Dermis blood vessel endothelial cell (primary cell): Measurements from ENCODE around the gene MTA3. TPM values are rescaled to one million over a fixed set of nuclear protein-coding genes. Genes with fewer than 3 reads are reported as not detected.

ENCODE experiments used
- DNase-seq: peaks from one replicate; pipeline ENCODE4 v3.0.0; 2010
- total RNA-seq: library from RNA; depleted of rRNA; stranded (reverse); fragments of >200 nt; gene quantifications from 2 replicates; pipeline ENCODE4 v1.2.3, GENCODE V29; 2014

Gene MTA3
- total RNA-seq, 1 donor from 2014 or later = 31.0 TPM

DNA sequence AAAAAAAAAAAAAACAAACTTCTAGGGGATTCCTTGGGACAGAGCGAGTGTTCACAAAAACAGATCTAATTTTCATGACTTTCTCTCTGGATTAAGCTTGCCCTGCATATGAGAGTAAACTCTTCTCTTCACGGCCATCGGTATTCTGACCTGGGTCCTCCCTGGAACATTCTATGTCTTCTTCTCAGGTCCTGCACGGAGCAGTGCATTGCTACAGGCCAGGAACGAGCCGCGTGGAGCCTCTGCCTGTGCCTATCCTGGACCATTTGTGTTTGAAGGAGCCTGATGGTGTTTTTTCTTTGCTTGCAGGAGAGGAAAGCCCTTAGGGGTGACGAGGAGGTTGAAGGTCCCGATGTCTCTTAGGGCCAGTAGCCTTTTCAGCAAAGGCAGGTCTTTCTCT lies 197.3 kb downstream of the MTA3 start:
- no peak for DNase-seq

DNA sequence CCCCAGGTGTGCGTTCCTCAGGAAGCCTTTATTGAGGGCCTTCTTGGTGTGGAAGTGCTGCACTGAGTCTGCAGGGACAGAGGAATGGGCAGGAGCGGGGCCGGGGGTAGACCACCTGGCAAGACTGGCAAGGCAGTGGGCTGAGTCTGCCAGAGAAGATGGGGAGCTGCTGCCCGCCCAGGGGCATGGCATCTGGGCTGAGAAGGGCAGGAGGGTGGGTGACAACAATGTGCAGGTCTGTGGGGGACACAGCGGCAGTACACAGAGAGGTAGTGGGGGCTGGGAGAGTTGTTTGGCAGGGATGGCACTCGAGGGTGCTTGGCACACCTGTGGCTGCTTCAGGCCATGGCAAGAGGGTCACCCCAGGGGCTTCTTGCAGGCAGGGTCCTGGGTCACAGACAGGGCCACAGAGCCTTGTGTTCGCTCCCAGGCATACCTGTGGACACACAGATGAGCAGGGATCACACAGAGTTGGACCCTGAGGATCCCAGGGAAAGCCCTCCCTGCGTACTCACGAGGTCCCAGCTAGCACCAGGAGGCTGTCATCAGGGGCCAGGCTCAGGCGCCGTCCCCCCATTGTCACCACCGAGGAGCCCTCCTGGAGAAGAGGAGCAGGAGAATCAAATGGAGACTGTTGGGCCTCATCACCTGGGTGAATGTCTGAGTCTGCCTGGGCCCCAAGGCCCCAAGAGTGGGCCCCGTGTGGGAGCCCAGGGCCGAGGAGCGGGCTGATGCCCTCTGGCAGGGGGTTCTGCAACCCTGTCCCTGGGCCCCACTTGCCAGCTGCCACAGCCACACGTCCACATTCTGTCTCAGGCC lies 198.9 kb downstream of the MTA3 start:
- no peak for DNase-seq

DNA sequence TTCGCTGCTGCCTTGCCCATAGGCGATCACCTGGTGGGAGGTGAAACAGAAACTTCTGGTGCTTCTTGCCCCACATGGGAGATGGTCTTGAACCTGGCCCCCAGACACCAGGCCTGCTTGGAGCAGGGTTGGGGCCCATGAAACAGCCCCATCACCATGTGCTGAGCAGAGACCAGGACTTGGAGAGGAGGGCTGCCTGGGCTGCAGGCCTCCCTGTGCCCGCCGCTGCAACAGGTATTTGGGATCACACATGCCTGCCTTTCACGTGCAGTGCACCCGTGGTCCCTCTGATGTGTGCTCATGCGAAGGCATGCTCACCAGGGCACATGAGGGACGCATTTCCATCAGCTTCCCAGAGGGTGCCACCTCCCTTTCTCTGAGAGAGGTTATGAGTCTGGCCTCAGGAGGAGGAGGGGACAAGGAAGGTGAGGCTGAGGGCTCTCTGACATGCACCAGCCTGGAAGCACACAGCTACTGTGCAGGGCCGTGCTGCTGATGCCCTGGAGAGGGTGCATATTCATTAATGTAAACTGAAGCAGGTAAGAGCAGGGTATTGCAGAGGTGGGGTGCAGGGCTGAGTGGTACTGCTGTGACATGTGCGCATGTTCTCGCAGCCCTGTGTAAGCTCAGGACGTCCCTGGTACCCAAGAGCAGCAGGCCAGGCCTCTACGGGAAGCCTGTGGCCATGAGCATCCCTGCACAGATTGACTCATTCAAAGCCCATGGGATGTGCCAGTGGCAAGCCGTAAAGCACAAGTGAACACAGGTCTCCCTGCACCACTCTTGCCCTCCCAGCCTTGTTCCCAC lies 199.7 kb downstream of the MTA3 start:
- DNase-seq = no peak

DNA sequence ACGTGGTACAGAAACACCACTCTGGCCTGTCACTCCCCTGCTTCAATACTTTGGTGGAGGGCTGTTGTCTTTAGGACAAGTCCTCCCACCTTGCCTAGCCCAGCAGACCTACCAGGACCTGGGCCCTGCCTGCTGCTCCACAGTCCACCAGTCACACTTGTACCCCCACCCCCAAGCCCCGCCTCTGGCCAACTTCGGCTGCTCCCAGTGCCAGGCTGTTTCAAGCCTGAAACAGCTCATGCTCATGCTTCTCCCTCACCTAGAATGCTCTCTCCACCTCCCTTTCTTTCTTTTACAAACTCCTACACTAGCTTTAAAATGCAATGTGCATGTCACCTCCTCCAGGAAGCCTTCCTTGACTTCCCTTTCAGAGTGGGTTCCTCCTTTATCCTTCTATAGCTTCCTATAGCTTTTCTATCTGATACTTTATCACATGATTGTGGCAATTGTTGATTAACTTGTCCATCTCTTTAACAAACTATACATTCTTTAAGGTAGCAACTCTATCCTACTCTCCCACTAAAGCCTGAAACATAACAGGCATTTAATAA lies 200.3 kb downstream of the MTA3 start:
- DNase-seq = no peak

DNA sequence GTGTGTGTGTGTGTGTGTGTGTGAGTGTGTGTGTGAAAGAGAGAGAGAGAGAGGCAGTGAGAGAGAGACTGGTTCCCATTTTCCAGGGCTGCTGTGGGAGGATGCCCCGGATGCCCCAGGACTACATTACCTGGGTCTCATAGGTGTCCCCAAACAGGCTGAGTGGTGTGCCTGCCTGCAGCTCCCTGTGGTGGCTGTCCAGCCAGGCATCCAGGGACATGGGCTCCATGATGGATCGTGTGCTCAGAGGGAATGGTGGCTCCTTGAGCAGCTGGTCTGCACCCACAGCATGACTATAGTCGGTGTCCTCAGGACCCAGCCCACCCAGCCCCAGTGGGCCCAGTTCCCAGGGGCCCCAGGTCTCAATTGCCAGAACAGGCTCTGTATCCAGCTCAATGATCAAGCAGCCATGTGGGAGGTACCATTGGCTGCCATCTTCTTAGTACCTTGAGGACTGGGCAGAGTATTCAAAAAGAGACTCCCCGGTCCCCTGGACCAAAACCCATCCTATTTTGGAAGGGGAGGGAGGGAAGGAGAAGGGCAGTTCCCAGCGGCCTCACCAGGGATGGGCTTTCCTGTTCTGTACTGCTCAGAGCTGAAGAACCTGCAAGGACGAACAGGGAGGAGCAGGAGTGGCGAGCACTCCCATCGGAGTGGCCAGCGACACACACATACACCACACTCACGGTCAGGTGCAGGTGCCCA lies 201.3 kb downstream of the MTA3 start:
- no peak for DNase-seq

DNA sequence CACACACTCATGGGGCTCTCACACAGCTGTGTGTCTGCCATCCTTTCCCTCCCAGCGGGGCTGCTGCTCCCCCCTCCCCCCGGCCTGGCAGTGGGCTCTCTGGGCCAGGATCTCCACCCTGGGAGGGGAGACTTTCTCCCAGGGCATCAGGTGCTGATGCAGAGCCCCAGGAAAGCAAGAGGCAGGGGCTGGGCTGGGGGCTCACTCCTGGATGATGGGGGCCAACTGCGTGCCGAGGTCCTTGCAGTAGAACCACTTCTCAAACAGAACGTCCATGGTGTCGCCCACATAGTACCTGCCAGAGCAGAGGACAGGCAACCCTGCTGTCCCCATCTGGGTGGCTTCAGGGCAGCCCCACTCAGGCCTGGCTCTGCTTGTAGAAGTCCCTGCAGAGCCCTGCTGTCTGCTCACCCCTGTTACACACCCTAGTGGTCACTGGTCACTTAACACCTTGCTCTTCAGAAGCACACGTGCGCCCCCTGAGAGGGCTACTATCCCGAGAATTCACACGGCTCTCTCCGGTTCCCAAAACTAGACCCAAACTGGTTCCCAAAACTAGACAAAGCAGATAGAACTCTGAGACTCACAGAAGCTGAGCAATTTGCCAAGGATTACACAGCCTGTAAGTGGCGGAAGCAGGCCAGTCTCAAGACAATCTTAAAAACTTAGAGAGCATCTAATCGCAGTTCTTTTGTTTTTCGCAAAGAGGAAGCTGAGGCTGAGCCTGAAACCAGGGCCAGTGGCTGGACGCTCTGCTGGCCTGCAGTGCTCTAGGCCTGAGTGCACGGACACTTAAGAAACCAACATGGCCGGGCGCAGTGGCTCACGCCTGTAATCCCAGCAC lies 202.1 kb downstream of the MTA3 start:
- peak; percentile 79 for DNase-seq

DNA sequence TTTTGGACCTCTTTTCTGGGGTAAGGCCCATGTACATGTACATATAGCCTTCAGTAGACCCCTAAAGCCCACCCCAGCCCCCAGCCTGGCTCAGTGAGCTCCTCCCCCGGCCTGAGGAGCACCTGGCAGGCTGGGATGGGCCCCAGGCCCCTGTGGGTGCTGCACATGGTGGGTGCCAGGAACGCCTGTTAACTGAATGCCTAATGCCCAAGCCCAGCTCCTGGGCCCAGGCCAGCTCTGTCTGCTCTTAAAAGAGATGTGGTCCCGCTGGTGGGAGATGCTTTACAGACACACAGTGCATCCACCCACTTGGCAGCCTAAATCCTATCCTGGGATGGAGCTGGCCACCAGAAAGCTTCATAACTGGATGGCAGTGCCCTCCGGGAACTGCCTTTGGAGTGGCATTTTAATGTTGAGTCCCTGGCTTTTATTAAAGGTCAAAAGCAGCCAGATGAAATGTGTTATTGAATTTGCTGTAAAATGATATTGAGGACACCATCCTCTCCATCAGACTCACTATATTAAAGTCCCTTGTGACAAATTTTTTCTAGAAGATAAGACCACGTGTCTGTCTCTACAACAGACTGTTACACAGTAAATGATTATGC lies 203.2 kb downstream of the MTA3 start:
- no peak for DNase-seq

DNA sequence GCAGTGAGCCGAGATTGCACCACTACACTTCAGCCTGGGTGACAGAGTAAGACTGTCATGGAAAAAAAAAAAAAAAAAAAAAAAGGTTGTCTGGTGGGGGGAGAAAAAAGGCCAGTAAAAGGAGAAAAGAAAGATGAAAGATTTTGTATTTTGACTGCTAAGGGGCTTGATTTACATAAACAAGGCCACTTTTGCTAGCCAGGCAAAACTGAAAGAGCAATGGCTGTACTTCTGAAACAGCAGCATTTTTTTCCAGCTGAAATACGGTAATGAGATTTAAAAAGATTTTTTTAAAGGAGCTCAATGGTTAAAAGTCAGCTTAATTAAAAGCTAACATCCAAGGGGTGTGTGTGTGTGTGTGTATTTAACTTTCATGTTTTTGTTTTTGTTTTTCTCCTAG lies 206.8 kb downstream of the MTA3 start:
- DNase-seq = no peak

DNA sequence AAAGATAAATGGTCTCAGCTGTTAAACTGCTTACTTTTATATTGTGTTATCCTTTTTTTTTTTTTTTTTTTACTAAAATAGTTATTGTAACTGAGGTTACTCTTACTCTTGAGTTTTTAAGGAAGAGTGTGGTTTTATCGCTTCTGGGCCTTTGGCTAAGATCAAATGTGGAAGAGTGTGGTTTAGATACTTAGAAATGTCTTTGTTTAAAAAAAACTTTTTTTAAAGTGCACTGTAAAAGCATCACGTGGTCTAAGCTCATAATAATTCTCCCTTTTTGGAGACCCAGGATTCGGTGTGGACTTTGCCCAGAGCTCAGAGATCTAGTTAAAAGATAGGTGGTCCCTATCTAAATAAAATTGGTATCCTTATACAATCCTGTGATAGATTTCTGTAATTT lies 207.4 kb downstream of the MTA3 start:
- DNase-seq = no peak

DNA sequence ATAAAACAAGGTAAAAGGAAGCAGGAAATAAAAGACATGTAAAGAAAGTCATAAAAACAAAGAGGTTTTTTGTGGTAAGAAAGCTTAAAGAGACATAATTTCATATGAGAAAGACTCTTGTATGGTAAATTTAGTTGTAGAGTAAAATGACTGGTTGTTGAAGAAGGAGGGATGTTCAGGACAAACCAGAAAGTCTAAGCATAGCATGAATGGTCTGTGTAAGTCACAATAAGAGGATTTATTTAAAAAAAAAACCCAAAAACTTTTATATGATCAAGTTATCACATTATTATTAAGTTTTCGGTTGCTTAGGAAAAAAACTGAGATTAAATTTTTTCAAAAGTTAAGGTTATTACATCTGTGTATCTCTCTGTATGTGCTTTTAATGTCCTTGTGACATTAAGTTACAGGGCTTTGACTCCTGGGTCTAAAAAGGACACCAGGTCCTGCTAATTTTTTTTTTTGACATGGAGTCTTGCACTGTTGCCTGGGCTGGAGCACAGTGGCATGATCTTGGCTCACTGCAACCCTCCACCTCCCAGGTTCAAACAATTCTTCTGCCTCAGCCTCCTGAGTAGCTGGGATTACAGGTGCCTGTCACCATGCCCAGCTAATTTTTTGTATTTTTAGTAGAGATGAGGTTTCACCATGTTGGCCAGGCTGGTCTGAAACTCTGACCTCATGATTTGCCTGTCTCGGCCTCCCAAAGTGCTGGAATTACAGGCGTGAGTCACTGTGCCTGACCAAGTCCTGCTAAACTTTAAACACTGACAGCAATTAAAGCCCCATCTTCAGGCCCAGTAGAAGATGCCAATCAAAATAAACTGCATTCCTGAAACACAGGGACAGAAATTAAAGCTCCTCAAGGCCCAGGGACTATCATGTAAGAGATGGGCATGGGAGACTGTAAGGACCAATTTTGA lies 209.7 kb downstream of the MTA3 start:
- DNase-seq = no peak

DNA sequence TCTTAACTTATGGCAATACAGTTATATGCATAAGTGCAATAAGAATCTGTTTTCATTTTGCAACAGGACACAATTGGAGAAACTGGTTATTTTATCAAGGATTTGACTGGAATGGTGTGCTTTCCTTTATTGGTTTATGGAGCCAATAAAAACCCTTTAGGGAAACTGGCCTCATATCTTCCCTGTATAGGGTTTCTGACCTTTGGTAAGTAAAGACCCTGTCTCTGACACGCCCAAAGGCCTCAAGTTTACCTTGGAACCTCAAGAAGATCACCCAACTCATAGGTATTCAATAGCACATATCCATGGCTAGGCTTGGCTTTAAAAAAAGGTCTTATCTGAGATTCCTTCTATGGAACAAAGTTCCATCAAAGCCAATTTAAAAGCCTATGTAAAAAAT lies 212.7 kb downstream of the MTA3 start:
- no peak for DNase-seq

DNA sequence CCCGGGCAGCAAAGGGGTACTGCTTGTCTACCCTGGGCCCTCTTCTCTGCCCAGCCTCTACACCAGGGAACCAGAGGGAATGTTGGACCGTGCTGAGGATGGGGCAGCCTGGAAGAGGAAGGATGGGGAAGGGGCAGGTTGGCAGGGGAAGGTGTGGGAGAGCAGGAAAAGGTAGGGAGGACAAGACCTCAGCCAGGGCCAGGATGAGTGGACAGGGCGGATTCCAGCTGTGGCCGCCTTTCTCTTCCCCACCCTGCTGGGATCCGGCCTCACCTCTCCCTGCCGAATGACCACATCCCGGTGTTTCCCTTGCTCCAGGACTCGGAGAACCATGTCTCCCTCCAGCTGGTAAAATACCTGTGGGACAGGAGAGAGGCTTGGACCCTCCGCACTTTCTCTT lies 215.1 kb downstream of the MTA3 start:
- no peak for DNase-seq

DNA sequence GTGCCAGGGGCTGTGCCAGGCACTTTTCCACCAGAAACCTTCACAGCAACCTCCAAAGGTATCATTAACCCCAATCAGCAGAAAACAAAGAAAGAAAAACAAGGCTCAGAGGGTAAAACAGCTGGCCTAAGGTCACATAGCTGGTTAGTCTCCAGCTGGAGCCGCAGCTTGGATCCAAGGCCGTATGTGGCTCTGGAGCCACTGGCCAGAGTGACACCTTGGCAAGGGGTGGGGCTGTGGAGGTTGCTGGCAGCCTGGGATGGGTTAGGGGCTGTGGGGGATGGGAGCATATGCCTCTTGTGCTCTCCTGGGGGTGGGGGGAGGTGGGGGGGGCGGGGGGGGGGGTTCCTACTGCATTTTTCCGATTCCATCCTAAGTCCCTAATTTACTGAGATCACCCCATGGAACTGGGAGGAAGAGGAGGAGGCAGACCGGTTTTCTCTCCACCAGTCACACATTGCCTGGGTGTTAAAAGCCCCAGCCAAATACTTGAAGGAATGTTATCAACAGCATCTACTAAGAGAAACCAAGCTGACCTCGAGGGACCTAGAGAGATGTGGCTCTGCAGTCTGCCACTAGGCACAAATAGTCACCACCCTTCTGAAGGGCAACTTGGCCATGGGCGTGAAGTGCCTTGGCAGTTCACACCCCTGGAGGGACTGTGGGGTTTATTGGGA lies 215.9 kb downstream of the MTA3 start:
- no peak for DNase-seq

DNA sequence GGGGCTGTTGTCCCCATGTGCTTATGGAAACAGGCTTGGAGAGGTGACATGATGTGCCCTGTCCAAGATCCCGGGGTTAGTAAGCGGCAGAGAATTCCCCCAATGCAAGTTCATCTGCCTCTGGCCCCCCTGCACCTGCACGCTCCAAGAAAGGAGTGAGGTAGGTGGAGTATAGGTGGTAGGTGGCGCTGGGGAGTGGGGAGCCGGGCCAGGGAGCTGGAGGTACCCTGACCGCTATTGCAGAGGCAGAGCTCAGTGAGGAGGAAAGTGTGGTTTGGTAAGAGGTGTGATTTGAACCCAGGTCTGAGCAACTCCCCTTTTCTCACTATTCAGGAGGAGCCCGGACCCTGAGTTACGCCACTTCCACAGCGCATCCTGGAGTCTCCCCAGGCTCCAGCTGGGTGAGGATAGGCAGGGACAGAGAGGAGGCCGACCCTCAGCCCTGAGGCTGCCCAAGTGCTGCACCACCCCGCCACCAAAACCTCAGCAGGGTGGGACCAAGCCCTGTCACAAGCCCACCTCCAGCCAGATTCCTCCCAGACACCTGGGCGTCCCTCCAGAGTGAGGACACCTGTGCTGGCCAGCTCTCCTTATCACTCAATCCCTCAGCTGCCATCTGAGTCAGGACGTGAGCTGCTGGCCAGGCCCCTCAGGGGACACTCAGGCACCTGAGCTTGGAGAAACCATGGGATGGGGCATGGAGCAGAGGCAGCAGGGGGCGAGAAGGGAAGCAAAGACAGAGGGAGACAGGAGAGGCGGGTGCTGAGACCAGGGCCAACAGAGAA lies 218.3 kb downstream of the MTA3 start:
- DNase-seq = no peak

DNA sequence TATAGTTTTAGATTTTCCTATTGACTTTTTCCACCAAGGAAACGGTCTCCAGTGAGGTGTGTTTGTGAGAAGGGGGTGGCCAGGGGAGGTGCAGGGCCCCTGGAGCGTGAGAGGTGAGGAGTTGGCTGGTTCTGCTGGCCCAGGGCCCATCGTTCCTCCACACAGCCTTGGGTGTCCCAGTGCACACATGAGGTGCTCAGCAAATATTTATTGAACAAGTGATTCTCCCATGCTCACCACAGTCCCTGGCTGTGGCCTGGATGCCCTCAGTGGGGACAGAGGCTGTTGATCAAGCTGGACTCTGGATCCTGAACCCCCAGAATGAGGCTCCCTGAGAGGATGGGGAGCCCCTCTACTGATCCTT lies 219.0 kb downstream of the MTA3 start:
- DNase-seq = no peak

DNA sequence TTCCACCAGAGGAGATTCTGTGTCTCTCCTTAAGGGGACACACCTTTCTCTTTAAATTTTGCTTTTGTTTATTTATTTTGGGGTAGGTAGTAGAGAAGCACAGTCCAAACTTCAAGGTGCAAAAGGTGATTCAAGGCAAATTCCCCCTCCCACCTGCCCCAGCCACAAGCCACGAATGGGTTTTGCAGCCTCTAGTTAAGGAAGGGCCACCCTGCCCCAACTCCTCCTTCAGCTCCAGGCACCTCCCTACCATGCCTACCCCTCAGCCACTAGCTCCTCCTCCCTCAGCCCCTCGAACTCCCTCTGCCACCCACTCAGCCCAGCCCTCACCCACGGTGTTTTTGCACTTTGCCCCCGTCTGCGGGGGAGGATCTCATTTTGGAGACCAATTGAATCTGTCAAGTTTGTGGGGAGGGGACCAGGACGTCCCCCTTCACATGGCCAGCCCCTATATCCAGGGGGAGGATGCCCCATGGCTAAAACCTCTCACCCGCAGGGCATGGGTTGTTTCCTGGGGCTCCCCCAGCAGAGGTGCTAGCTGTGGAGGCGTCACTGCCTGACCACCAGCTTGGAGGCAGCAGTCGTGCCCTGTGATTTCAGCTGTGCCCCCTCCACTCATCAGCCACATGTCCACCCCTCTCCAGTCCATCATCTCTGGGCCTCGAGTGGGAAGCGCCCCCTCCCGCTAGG lies 219.5 kb downstream of the MTA3 start:
- no peak for DNase-seq

DNA sequence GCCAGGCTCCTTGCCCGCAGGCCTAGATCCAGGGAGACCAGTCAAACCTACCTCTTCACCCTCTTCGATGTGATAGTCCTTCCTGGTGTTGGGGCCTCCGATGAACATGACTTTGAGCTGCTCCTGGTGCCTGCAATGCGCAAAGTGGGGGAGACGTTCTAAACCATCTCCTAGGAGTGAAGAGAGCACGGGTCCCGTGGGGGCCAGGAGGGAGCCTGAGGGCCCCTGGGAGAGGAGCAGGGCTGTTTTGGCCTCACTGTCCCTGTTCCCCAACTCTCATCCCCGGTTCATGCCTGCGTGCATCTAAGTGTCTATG lies 220.0 kb downstream of the MTA3 start:
- no peak for DNase-seq

DNA sequence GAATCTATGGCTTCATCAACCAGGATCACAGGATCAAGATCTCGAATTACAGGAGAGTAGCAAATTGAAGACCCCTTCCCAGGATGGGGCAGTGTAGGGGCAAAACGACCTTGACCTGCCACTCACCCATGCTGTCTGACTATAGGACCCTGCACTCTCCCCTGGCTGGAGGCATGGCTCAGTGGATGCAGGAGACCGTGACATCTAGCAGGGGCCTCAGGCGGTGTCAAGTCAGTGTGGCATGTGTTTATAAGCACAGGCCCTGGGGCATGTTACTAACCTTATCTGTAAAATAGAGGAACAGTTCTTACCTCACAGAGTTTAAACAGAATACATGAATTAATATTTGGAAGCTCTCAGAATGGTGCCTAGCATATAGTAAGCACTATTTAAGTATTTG lies 220.4 kb downstream of the MTA3 start:
- no peak for DNase-seq

DNA sequence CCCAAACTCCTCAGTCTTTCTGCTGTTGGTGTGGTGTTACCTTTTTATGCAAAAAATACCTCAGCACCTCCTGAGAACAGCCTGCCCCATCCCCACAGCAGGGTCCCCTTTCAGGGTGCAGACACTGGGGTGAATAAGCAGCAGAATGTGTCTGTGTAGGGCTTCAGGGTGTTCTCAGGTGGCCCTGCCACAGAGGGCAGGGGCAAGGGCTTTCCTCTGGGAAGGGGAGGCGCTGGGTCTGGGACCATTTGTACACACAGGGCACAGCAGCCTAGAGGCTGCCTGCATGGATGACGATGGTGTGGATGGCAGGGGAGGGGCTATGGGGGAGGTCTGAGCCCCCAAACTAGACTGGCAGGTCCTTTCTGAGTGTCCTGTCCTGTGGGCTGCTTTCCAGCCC lies 221.3 kb downstream of the MTA3 start:
- no peak for DNase-seq
